ENCODE results near the gene GPR35.

The GPR35 gene

GRCh38 chr2:240637116-240637900 lies 12.0 kb downstream of the GPR35 start:
- Histone ChIP-seq H3K36me3 (no peaks in the 10 kb centered on the region), H3K4me3 (no peak overlapping the region), H3K9me3 (peaks cover 55% of the 10 kb centered on the region), H3K27ac (no peak overlapping the region), H3K4me1 (no peaks in the 10 kb centered on the region), H3K27me3 (no peaks in the 10 kb centered on the region), H3K4me2 (no peak overlapping the region), H4K20me1 (no peaks in the 10 kb centered on the region), H3K9ac (no peak overlapping the region)
- TF ChIP-seq Cebpa-rat (IDR thresholded peaks at IDR 0.05) = no peak

DNA sequence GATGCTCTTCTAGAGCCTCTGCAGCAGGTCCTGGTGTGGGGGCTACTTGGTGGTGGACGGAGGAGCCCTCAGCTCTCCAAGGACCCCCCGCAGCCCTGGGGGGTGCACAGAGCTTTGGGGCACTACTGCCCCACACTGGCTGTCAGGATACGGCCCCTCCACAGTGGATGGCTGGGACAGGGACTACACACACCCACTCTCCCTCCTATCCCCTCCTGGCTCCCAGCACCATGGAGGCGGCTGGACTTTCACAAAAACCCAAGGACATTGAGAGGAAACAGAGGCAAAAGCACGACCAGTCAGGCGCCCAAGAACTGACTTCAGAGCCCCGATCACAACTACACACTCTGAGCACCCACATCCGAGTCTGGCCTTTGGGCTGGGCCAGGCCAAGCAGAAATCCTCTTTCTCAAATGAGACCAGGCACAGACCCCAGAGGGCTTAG lies 12.6 kb downstream of the GPR35 start:
- H3K9me3 ChIP-seq = peaks cover 55% of the 10 kb centered on the region
- no peak overlapping the region for H3K27ac ChIP-seq
- no peaks in the 10 kb centered on the region for H3K4me1 ChIP-seq
- TF ChIP-seq Cebpa-rat (IDR thresholded peaks at IDR 0.05) = no peak
- H3K4me2 ChIP-seq = no peak overlapping the region
- no peak overlapping the region for H3K9ac ChIP-seq
- no peaks in the 10 kb centered on the region for H3K27me3 ChIP-seq
- H3K4me3 ChIP-seq = no peak overlapping the region
- no peaks in the 10 kb centered on the region for H3K36me3 ChIP-seq
- no peaks in the 10 kb centered on the region for H4K20me1 ChIP-seq

GRCh38 chr2:240638512-240639160 lies 13.4 kb downstream of the GPR35 start:
- Histone ChIP-seq H3K4me2 (no peak overlapping the region), H3K9ac (no peak overlapping the region), H3K9me3 (peaks cover 51% of the 10 kb centered on the region), H3K4me3 (no peak overlapping the region), H3K27ac (no peak overlapping the region), H3K4me1 (no peaks in the 10 kb centered on the region), H3K36me3 (no peaks in the 10 kb centered on the region), H4K20me1 (no peaks in the 10 kb centered on the region), H3K27me3 (no peaks in the 10 kb centered on the region)
- no peak for TF ChIP-seq Cebpa-rat (IDR thresholded peaks at IDR 0.05)

DNA sequence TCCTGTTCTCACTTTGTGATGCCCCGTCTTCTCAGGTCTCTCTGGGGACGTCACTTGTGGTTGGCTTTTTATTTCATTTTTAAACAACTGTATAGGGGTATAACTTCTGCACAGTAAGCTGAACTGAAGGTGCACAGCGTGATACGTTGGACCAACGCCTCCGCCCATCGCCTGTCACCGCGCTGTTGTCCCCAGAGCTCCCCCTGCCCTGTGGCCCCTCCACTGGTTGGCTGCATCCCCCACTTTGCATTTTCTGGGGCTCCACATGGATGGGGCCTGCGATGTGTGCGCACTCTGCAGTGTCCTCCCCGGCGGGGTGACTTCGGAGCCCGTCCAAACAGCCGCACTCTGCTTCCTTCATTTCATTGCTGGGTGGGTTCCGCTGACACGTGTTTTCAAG lies 14.3 kb downstream of the GPR35 start:
- Histone ChIP-seq H3K9me3 (peaks cover 42% of the 10 kb centered on the region), H3K9ac (no peak overlapping the region), H3K27ac (no peak overlapping the region), H3K4me1 (peaks cover 6% of the 10 kb centered on the region), H4K20me1 (no peaks in the 10 kb centered on the region), H3K36me3 (no peaks in the 10 kb centered on the region), H3K27me3 (no peaks in the 10 kb centered on the region), H3K4me3 (no peak overlapping the region), H3K4me2 (no peak overlapping the region)
- TF ChIP-seq Cebpa-rat (IDR thresholded peaks at IDR 0.05) = no peak

- Histone ChIP-seq H3K4me3 (no peak overlapping the region), H3K36me3 (no peaks in the 10 kb centered on the region), H3K9ac (no peak overlapping the region), H3K4me1 (peaks cover 10% of the 10 kb centered on the region), H3K27me3 (no peaks in the 10 kb centered on the region), H4K20me1 (no peaks in the 10 kb centered on the region), H3K4me2 (no peak overlapping the region), H3K27ac (no peak overlapping the region), H3K9me3 (peaks cover 30% of the 10 kb centered on the region)
- TF ChIP-seq Cebpa-rat (IDR thresholded peaks at IDR 0.05) = no peak
Measured at GRCh38 chr2:240640939-240641338, 15.7 kb downstream of the GPR35 start.

DNA sequence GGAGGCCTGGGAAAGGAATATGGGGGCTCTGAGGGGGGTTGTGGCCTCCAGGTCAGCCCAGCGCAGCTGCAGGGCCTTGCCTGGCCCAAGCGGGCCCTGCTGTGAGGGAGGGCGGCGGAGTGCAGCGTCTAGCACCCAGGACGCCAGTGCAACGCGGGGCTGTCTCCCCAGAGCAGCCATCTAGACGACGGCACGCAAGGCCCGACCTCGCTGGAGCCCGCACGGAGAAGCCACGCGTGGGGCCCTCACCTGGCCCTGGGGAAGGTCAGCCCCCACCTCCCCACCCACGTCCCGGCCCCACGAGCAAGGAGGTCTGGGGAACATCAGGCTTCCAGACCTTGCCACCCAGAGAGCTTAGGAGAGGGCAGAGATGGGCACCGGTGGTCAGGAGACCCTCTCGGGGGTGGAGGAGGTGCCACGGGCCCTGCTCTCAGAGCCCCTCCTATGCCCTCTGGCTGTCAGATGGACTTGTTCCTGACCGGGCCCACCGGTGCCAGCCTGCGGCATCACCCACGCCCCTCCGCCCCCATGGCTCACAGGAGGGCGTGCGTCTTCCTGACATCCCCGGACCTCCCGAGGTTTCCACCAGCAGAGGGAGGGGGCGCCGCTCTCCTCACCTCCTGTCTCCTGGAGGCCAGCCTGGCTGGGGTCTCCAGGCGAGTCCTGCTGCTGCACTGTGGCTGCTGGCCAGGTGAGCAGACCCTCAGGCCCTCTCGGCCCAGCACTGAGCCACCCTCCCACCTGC lies 17.0 kb downstream of the GPR35 start:
- H3K9me3 ChIP-seq = peaks cover 30% of the 10 kb centered on the region
- no peak overlapping the region for H3K4me2 ChIP-seq
- H3K27ac ChIP-seq = no peak overlapping the region

GRCh38 chr2:240642806-240643092 lies 17.5 kb downstream of the GPR35 start:
- Histone ChIP-seq H3K9ac (no peak overlapping the region), H3K36me3 (no peaks in the 10 kb centered on the region), H3K27ac (no peak overlapping the region), H3K27me3 (peaks cover 2% of the 10 kb centered on the region; the same call in 1 of the 2 replicates), H3K4me2 (no peak overlapping the region), H3K4me3 (no peak overlapping the region), H4K20me1 (no peaks in the 10 kb centered on the region), H3K4me1 (peaks cover 15% of the 10 kb centered on the region), H3K9me3 (peaks cover 30% of the 10 kb centered on the region)
- no peak for TF ChIP-seq Cebpa-rat (IDR thresholded peaks at IDR 0.05)

More for the DNA sequence above, 17.0 kb downstream of the GPR35 start:
- TF ChIP-seq Cebpa-rat (IDR thresholded peaks at IDR 0.05) = no peak
- H3K4me1 ChIP-seq = peaks cover 15% of the 10 kb centered on the region
- H4K20me1 ChIP-seq = no peaks in the 10 kb centered on the region
- no peak overlapping the region for H3K4me3 ChIP-seq
- no peaks in the 10 kb centered on the region for H3K36me3 ChIP-seq
- no peaks in the 10 kb centered on the region for H3K27me3 ChIP-seq
- H3K9ac ChIP-seq = no peak overlapping the region

DNA sequence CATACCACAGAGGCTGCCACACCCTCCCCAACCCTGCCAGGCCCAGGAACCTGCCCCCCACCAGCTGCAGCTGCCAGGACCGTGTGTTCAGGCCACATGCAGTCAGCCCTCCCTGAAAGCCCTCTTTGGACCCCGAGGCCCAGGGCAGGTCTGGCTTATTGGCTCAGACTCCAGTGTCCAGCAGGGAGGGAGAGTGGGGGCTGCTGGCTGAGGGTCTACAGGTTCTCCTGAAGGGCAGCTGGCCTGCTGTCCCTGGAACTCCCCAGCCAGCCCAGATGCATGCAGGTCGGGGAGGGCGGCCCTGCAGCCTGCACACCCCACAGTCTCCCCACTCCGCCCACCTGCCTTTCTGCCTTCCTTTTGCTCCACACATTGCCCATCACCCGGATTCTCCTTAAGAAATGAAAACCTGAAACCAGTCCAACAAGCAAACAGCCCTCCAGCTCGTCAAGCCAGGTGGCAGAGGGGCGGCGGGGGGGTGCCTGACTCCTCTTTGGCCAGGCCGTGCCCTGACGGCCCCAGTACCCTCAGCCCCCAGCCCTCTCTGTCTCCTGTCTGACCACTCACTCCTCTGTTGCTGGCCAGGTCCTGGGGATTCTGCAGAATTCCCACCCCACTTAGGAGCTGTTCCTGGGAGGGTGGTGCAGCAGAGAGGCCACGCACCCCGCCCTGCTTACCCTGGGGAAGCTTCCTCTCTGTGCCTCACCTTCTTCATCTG lies 18.0 kb downstream of the GPR35 start:
- Histone ChIP-seq H3K27me3 (peaks cover 7% of the 10 kb centered on the region), H3K36me3 (no peaks in the 10 kb centered on the region), H3K4me3 (no peak overlapping the region), H4K20me1 (no peaks in the 10 kb centered on the region), H3K9me3 (peaks cover 30% of the 10 kb centered on the region), H3K9ac (no peak overlapping the region), H3K4me1 (peaks cover 18% of the 10 kb centered on the region), H3K27ac (no peak overlapping the region), H3K4me2 (no peak overlapping the region)
- TF ChIP-seq Cebpa-rat (IDR thresholded peaks at IDR 0.05) = no peak

GRCh38 chr2:240643811-240644150 lies 18.5 kb downstream of the GPR35 start:
- Histone ChIP-seq H3K27me3 (peaks cover 12% of the 10 kb centered on the region), H3K4me1 (peaks cover 23% of the 10 kb centered on the region), H3K9ac (no peak overlapping the region), H4K20me1 (no peaks in the 10 kb centered on the region), H3K4me2 (no peak overlapping the region), H3K36me3 (no peaks in the 10 kb centered on the region), H3K9me3 (peaks cover 30% of the 10 kb centered on the region), H3K27ac (no peak overlapping the region), H3K4me3 (no peak overlapping the region)
- no peak for TF ChIP-seq Cebpa-rat (IDR thresholded peaks at IDR 0.05)
